HG03039 (cell line): Measurements from ENCODE around the gene KRTAP13-2.

Experiments
- ATAC-seq: cut with Tn5 transposase; IDR thresholded peaks from one replicate; pipeline ENCODE4 v1.9.1; 2021; ENCODE audit warnings: mild to moderate bottlenecking, moderate library complexity; ENCODE audit not compliant: unreplicated experiment

KRTAP13-2 gene

GRCh38 chr21:30329203-30329875 lies 42.7 kb downstream of the KRTAP13-2 start:
- ATAC-seq, result no peak

- ATAC-seq, result no peak
Observed at GRCh38 chr21:30326390-30326789, 45.7 kb downstream of the KRTAP13-2 start.
